WTC11 (cell line): ENCODE measurements around the gene MARF1. TPM values are rescaled to one million over a fixed set of nuclear protein-coding genes. Genes with fewer than 3 reads are reported as not detected.

Experiments used
- ATAC-seq: fragments of 200-7000 bp; cut with Tn5 transposase; 2 replicates; pipeline ENCODE4 v1.10.0; 2021; ENCODE audit warnings: mild to moderate bottlenecking, moderate library complexity
- CTCF ChIA-PET: fragments of 300-600 bp; sonication (Branson Sonifier 250); formaldehyde crosslinking; loops from one replicate; lab custom pipeline; 2021; ENCODE audit warnings: antibody characterized with exemption; lab: Charles Lee
- POLR2A ChIA-PET: fragments of 350-600 bp; sonication (Branson Sonifier 250); formaldehyde crosslinking; loops from one replicate; lab custom pipeline; 2021; ENCODE audit warnings: antibody characterized with exemption; lab: Charles Lee
- DNase-seq: peaks from one replicate; pipeline ENCODE4 v3.0.0; 2021; ENCODE audit warnings: low spot score
- H3K27ac Mint-ChIP-seq: 2 replicates; pipeline ENCODE4 v1.8.0; 2021; ENCODE audit warnings: mixed read lengths
- H3K27me3 Mint-ChIP-seq: 2 replicates; pipeline ENCODE4 v1.8.0; 2021; ENCODE audit warnings: low read depth, mild to moderate bottlenecking, moderate library complexity, mixed read lengths
- H3K36me3 Mint-ChIP-seq: 2 replicates; pipeline ENCODE4 v1.8.0; 2021; ENCODE audit warnings: mixed read lengths
- H3K4me1 Mint-ChIP-seq: 2 replicates; pipeline ENCODE4 v1.8.0; 2022; ENCODE audit warnings: mixed read lengths
- H3K4me3 Mint-ChIP-seq: 2 replicates; pipeline ENCODE4 v1.8.0; 2021; ENCODE audit warnings: mild to moderate bottlenecking, moderate library complexity, mixed read lengths
- H3K9me3 Mint-ChIP-seq: 2 replicates; pipeline ENCODE4 v1.8.0; 2021; ENCODE audit warnings: mixed read lengths
- ATF1 ChIP-seq: sonication (generic); formaldehyde crosslinking; IDR thresholded peaks from 2 replicates; pipeline ENCODE4 v1.8.1; 2023; ENCODE audit warnings: mild to moderate bottlenecking, moderate library complexity, missing genetic modification reagents
- CBFB ChIP-seq: sonication (generic); formaldehyde crosslinking; IDR thresholded peaks from 2 replicates; pipeline ENCODE4 v1.8.1; 2022; ENCODE audit warnings: mild to moderate bottlenecking, low read depth, missing genetic modification reagents
- CREB1 ChIP-seq: sonication (generic); formaldehyde crosslinking; IDR thresholded peaks from 2 replicates; pipeline ENCODE4 v1.8.0; 2023; ENCODE audit warnings: mild to moderate bottlenecking, missing genetic modification reagents
- CREM ChIP-seq: sonication (generic); formaldehyde crosslinking; IDR thresholded peaks from 2 replicates; pipeline ENCODE4 v1.8.1; 2022; ENCODE audit warnings: mild to moderate bottlenecking, missing genetic modification reagents, moderate library complexity
- EMX1 ChIP-seq: fragments of 250-450 bp; sonication (Bioruptor Pico); IDR thresholded peaks from 2 replicates; pipeline ENCODE4 v1.8.0; 2021; ENCODE audit warnings: mild to moderate bottlenecking
- ESRRA ChIP-seq: sonication (generic); formaldehyde crosslinking; IDR thresholded peaks from 2 replicates; pipeline ENCODE4 v1.8.1; 2022; ENCODE audit warnings: mild to moderate bottlenecking, missing genetic modification reagents, borderline replicate concordance
- FOXJ3 ChIP-seq: sonication (generic); formaldehyde crosslinking; IDR thresholded peaks from 2 replicates; pipeline ENCODE4 v1.9.0; 2021; ENCODE audit warnings: missing genetic modification reagents, mild to moderate bottlenecking, borderline replicate concordance
- KAT7 ChIP-seq: sonication (generic); formaldehyde crosslinking; IDR thresholded peaks from 2 replicates; pipeline ENCODE4 v1.8.1; 2023; ENCODE audit warnings: missing genetic modification reagents, mild to moderate bottlenecking, borderline replicate concordance
- NFE2L1 ChIP-seq: sonication (generic); formaldehyde crosslinking; IDR thresholded peaks from 2 replicates; pipeline ENCODE4 v1.8.1; 2023; ENCODE audit warnings: missing genetic modification reagents
- NR1H2 ChIP-seq: sonication (generic); formaldehyde crosslinking; IDR thresholded peaks from 2 replicates; pipeline ENCODE4 v1.9.0; 2021; ENCODE audit warnings: mild to moderate bottlenecking, moderate library complexity, missing genetic modification reagents
- NR2C2 ChIP-seq: sonication (generic); formaldehyde crosslinking; IDR thresholded peaks from 2 replicates; pipeline ENCODE4 v1.8.0; 2022; ENCODE audit warnings: mild to moderate bottlenecking, missing genetic modification reagents
- OVOL2 ChIP-seq: fragments of 250-450 bp; sonication (Bioruptor Pico); IDR thresholded peaks from 2 replicates; pipeline ENCODE4 v1.9.0; 2021; ENCODE audit warnings: mild to moderate bottlenecking, borderline replicate concordance
- TP53 ChIP-seq: sonication (generic); formaldehyde crosslinking; IDR thresholded peaks from 2 replicates; pipeline ENCODE4 v1.8.1; 2023; ENCODE audit warnings: mild to moderate bottlenecking, missing genetic modification reagents
- ZNF232 ChIP-seq: sonication (generic); formaldehyde crosslinking; IDR thresholded peaks from 2 replicates; pipeline ENCODE4 v1.8.0; 2022; ENCODE audit warnings: mild to moderate bottlenecking, missing genetic modification reagents
- ZNF396 ChIP-seq: fragments of 250-450 bp; sonication (Bioruptor Pico); IDR thresholded peaks from 2 replicates; pipeline ENCODE4 v1.8.0; 2021; ENCODE audit warnings: mild to moderate bottlenecking, moderate library complexity, borderline replicate concordance
- ZNF423 ChIP-seq: fragments of 250-450 bp; sonication (Bioruptor Pico); IDR thresholded peaks from 2 replicates; pipeline ENCODE4 v2.1.2; 2022; ENCODE audit warnings: mild to moderate bottlenecking, moderate library complexity
- total RNA-seq: library from RNA; stranded (reverse); gene quantifications from 3 replicates; pipeline ENCODE4 v1.2.3, GENCODE V29; 2021
- TF ChIP-seq, protein P1 (sequence below): sonication (generic); formaldehyde crosslinking; IDR thresholded peaks from 2 replicates; pipeline ENCODE4 v1.8.0; 2022; ENCODE audit warnings: missing genetic modification reagents
- TF ChIP-seq, protein P2 (sequence below): fragments of 250-450 bp; sonication (Bioruptor Pico); IDR thresholded peaks from 2 replicates; pipeline ENCODE4 v1.8.0; 2021; ENCODE audit warnings: mild to moderate bottlenecking
- TF ChIP-seq, protein P3 (sequence below): fragments of 200-600 bp; IDR thresholded peaks from 2 replicates; pipeline ENCODE4 v1.8.0; 2022; ENCODE audit warnings: antibody characterized with exemption
- TF ChIP-seq, protein P4 (sequence below): sonication (generic); formaldehyde crosslinking; conservative IDR thresholded peaks from 2 replicates; pipeline ENCODE4 v1.8.1; 2023; ENCODE audit warnings: mild to moderate bottlenecking, low read depth, missing genetic modification reagents, moderate library complexity
- TF ChIP-seq, protein P5 (sequence below): sonication (generic); formaldehyde crosslinking; IDR thresholded peaks from 2 replicates; pipeline ENCODE4 v1.8.1; 2022; ENCODE audit warnings: low read depth, missing genetic modification reagents, borderline replicate concordance

MARF1 gene
- total RNA-seq, 1 experiment from 2014 or later = 31.9 TPM

DNA sequence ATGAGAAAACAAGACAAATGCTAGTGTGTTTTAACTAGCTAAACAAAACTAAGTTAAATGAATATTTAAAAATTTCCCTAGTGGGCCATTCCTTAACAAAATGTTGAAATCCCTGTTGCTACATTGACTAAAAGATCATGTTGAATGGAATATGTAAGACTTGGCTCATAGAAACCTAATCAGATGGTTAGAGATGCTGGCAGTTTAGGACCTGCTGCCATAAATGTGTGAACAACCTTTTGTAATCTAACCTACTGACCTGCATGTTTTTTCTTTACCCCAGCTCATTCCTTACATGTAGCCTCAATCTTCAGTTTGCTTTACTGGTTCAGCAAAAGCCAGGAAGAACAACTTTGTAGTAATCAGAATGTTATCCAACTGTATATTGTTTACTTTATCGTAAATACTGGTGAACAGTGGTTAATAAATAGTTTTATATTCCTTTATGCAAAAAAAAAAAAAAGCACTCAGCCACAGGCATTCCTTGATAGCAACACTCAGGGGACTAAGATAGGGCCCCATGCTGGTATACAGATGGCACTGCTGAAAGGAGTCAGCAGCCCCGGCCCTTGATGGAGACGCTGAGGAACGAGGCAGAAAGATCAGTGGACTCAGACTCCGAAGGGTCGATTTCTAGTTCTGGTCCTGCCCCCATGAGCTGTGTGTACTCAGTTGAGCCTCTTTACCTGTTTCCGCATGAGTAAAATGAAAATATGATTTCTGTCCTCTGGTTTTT, 78.2 kb downstream of the MARF1 start:
- Mint-ChIP-seq H3K27me3 (no peaks in the 10 kb centered on the region), H3K36me3 (no peaks in the 10 kb centered on the region), H3K27ac (no peak overlapping the region), H3K9me3 (no peaks in the 10 kb centered on the region), H3K4me1 (peaks cover 19% of the 10 kb centered on the region), H3K4me3 (no peak overlapping the region)
- ATAC-seq = no peak
- ChIA-PET CTCF (interaction anchor here (1.1 kb wide), 1 partner anchor 14 kb away, joined by 4 read pairs; no protein-coding TSS in a partner anchor), POLR2A (no interaction called here)
- TF ChIP-seq NR1H2 (CRISPR knock-in tag) (no peak), ZNF232 (CRISPR knock-in tag) (no peak)
- DNase-seq = no peak

DNA sequence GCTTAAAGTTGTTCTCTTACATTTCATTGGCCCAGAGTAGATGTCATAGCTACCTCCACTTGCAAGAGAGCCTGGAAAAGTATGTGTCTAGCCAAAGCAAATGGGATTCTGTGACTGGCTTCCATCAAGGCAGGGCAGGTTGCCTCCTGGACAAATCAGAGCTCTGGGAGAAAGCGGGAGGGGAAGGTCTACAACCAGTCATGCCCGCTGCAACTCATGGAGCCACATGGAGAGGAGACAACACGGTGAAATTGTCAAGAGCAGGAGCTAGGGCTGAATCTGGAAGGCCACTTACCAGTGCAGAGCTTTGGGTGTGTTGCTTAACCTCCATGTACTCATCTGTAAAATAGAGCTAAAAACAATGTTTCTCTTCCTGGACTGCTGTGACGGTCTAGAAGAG, 83.8 kb downstream of the MARF1 start:
- CTCF ChIA-PET = interaction anchor here (1.8 kb wide), 1 partner anchor 9 kb away, joined by 12 read pairs; no protein-coding TSS in a partner anchor
- POLR2A ChIA-PET = no interaction called here

DNA sequence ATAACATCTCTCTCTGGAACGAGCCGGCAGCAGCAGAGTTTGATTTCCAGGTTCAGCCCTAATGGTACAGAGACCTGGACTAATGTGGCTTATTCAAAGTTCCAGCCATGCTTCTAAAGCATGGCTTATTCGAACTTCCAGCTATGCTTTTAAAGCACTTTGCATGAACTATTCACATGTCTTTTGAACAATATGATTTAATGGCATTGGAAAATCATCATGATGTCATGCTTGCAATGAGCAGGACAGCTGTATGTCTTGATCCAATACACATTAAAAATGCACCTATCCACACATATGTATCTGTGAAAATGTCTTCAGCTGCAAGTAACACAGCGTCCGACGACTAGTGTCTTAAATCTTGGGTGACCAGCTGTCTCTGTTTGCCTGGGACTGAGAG, 85.7 kb downstream of the MARF1 start:
- CTCF ChIA-PET = no interaction called here
- ATAC-seq = no peak
- H3K36me3 Mint-ChIP-seq = no peaks in the 10 kb centered on the region

More for the DNA sequence above, 83.8 kb downstream of the MARF1 start:
- no peaks in the 10 kb centered on the region; the same call in 1 of the 2 replicates for H3K27me3 Mint-ChIP-seq
- H3K27ac Mint-ChIP-seq = no peak overlapping the region
- H3K36me3 Mint-ChIP-seq = no peaks in the 10 kb centered on the region
- H3K4me1 Mint-ChIP-seq = peaks cover 18% of the 10 kb centered on the region
- no peak overlapping the region for H3K4me3 Mint-ChIP-seq
- ATAC-seq = no peak
- TF ChIP-seq, protein P1, sequence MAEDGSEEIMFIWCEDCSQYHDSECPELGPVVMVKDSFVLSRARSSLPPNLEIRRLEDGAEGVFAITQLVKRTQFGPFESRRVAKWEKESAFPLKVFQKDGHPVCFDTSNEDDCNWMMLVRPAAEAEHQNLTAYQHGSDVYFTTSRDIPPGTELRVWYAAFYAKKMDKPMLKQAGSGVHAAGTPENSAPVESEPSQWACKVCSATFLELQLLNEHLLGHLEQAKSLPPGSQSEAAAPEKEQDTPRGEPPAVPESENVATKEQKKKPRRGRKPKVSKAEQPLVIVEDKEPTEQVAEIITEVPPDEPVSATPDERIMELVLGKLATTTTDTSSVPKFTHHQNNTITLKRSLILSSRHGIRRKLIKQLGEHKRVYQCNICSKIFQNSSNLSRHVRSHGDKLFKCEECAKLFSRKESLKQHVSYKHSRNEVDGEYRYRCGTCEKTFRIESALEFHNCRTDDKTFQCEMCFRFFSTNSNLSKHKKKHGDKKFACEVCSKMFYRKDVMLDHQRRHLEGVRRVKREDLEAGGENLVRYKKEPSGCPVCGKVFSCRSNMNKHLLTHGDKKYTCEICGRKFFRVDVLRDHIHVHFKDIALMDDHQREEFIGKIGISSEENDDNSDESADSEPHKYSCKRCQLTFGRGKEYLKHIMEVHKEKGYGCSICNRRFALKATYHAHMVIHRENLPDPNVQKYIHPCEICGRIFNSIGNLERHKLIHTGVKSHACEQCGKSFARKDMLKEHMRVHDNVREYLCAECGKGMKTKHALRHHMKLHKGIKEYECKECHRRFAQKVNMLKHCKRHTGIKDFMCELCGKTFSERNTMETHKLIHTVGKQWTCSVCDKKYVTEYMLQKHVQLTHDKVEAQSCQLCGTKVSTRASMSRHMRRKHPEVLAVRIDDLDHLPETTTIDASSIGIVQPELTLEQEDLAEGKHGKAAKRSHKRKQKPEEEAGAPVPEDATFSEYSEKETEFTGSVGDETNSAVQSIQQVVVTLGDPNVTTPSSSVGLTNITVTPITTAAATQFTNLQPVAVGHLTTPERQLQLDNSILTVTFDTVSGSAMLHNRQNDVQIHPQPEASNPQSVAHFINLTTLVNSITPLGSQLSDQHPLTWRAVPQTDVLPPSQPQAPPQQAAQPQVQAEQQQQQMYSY (CRISPR knock-in tag) = no peak
- TF ChIP-seq CREB1 (CRISPR knock-in tag) (no peak), CREM (CRISPR knock-in tag) (no peak), CBFB (CRISPR knock-in tag) (no peak), ESRRA (CRISPR knock-in tag) (no peak)
- TF ChIP-seq, protein P2, sequence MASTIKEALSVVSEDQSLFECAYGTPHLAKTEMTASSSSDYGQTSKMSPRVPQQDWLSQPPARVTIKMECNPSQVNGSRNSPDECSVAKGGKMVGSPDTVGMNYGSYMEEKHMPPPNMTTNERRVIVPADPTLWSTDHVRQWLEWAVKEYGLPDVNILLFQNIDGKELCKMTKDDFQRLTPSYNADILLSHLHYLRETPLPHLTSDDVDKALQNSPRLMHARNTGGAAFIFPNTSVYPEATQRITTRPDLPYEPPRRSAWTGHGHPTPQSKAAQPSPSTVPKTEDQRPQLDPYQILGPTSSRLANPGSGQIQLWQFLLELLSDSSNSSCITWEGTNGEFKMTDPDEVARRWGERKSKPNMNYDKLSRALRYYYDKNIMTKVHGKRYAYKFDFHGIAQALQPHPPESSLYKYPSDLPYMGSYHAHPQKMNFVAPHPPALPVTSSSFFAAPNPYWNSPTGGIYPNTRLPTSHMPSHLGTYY = no peak
- TF ChIP-seq, all 79 proteins: peak for 0
- H3K9me3 Mint-ChIP-seq = no peaks in the 10 kb centered on the region
- no peak for DNase-seq

More for the DNA sequence above, 85.7 kb downstream of the MARF1 start:
- DNase-seq = no peak
- POLR2A ChIA-PET = no interaction called here
- no peak overlapping the region for H3K4me3 Mint-ChIP-seq
- H3K9me3 Mint-ChIP-seq = no peaks in the 10 kb centered on the region
- H3K27me3 Mint-ChIP-seq = no peaks in the 10 kb centered on the region; the same call in 1 of the 2 replicates
- peaks cover 9% of the 10 kb centered on the region for H3K4me1 Mint-ChIP-seq
- no peak overlapping the region for H3K27ac Mint-ChIP-seq
- TF ChIP-seq, protein P3, sequence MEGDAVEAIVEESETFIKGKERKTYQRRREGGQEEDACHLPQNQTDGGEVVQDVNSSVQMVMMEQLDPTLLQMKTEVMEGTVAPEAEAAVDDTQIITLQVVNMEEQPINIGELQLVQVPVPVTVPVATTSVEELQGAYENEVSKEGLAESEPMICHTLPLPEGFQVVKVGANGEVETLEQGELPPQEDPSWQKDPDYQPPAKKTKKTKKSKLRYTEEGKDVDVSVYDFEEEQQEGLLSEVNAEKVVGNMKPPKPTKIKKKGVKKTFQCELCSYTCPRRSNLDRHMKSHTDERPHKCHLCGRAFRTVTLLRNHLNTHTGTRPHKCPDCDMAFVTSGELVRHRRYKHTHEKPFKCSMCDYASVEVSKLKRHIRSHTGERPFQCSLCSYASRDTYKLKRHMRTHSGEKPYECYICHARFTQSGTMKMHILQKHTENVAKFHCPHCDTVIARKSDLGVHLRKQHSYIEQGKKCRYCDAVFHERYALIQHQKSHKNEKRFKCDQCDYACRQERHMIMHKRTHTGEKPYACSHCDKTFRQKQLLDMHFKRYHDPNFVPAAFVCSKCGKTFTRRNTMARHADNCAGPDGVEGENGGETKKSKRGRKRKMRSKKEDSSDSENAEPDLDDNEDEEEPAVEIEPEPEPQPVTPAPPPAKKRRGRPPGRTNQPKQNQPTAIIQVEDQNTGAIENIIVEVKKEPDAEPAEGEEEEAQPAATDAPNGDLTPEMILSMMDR = no peak
- no peak for TF ChIP-seq OVOL2
- TF ChIP-seq FOXJ3 (CRISPR knock-in tag) = no peak
- no peak for TF ChIP-seq TP53 (CRISPR knock-in tag)
- TF ChIP-seq, protein P4, sequence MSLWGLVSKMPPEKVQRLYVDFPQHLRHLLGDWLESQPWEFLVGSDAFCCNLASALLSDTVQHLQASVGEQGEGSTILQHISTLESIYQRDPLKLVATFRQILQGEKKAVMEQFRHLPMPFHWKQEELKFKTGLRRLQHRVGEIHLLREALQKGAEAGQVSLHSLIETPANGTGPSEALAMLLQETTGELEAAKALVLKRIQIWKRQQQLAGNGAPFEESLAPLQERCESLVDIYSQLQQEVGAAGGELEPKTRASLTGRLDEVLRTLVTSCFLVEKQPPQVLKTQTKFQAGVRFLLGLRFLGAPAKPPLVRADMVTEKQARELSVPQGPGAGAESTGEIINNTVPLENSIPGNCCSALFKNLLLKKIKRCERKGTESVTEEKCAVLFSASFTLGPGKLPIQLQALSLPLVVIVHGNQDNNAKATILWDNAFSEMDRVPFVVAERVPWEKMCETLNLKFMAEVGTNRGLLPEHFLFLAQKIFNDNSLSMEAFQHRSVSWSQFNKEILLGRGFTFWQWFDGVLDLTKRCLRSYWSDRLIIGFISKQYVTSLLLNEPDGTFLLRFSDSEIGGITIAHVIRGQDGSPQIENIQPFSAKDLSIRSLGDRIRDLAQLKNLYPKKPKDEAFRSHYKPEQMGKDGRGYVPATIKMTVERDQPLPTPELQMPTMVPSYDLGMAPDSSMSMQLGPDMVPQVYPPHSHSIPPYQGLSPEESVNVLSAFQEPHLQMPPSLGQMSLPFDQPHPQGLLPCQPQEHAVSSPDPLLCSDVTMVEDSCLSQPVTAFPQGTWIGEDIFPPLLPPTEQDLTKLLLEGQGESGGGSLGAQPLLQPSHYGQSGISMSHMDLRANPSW = no peak
- TF ChIP-seq ZNF396 (CRISPR knock-in tag) = no peak
- TF ChIP-seq NFE2L1 (CRISPR knock-in tag) = no peak
- no peak for TF ChIP-seq ZNF232 (CRISPR knock-in tag)
- TF ChIP-seq EMX1 (CRISPR knock-in tag) = no peak
- TF ChIP-seq ZNF423 (CRISPR knock-in tag) = no peak
- TF ChIP-seq ATF1 (CRISPR knock-in tag) = no peak
- TF ChIP-seq, protein P5, sequence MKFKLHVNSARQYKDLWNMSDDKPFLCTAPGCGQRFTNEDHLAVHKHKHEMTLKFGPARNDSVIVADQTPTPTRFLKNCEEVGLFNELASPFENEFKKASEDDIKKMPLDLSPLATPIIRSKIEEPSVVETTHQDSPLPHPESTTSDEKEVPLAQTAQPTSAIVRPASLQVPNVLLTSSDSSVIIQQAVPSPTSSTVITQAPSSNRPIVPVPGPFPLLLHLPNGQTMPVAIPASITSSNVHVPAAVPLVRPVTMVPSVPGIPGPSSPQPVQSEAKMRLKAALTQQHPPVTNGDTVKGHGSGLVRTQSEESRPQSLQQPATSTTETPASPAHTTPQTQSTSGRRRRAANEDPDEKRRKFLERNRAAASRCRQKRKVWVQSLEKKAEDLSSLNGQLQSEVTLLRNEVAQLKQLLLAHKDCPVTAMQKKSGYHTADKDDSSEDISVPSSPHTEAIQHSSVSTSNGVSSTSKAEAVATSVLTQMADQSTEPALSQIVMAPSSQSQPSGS (CRISPR knock-in tag) = no peak
- TF ChIP-seq NR2C2 (CRISPR knock-in tag) = no peak
- no peak for TF ChIP-seq KAT7 (CRISPR knock-in tag)
